Esophagus muscularis mucosa (tissue), 4 donors: Measurements from ENCODE around the gene CLSTN3. TPM values are rescaled to one million over a fixed set of nuclear protein-coding genes. Genes with fewer than 3 reads are reported as not detected.

Experiments
- DNase-seq: peaks from one replicate; pipeline ENCODE4 v3.0.0-alpha.2; 2017; ENCODE audit errors: extremely low spot score
- H3K27ac ChIP-seq, 4 donors: fragments of 200-600 bp; sonication (generic); replicated peaks in 1 of 4; 1 replicate in 3 of 4; 2 replicates in 1 of 4; pipeline ENCODE4 v1.5.1; 2016 to 2019; ENCODE audit warnings: mild to moderate bottlenecking in 1 of 4
- H3K27me3 ChIP-seq, 4 donors: fragments of 200-600 bp; sonication (generic); one replicate each; pipeline versions ENCODE4 v1.5.1 to v1.6.0; 2016 to 2019
- H3K36me3 ChIP-seq, 4 donors: fragments of 200-600 bp; sonication (generic); one replicate each; pipeline ENCODE4 v1.5.1; 2016 to 2019
- H3K4me1 ChIP-seq, 4 donors: fragments of 200-600 bp; sonication (generic); one replicate each; pipeline ENCODE4 v1.5.1; 2016 to 2019
- H3K4me3 ChIP-seq, 4 donors: fragments of 200-600 bp; sonication (generic); 1 replicate in 2 of 4; 2 replicates in 2 of 4; pipeline ENCODE4 v1.5.1; 2016 to 2019; ENCODE audit warnings: mild to moderate bottlenecking in 4 of 4, moderate library complexity in 1 of 4
- H3K9me3 ChIP-seq, 4 donors: fragments of 200-600 bp; sonication (generic); 1 replicate in 3 of 4; 2 replicates in 1 of 4; pipeline ENCODE4 v1.5.1; 2016 to 2019
- CTCF ChIP-seq, 3 experiments: fragments of 200-600 bp in 2 of 3; fragments of 450-650 bp in 1 of 3; sonication (generic) in 2 of 3; IDR thresholded peaks; one replicate each; pipeline ENCODE4 v1.5.1; 2017 to 2019; ENCODE audit warnings: antibody characterized with exemption in 3 of 3, mild to moderate bottlenecking in 2 of 3, moderate library complexity in 1 of 3
- EP300 ChIP-seq: sonication (generic); formaldehyde crosslinking; IDR thresholded peaks from one replicate; pipeline ENCODE4 v1.6.1; 2017; ENCODE audit warnings: antibody characterized with exemption
- POLR2A ChIP-seq: fragments of 450-650 bp; IDR thresholded peaks from one replicate; pipeline ENCODE4 v1.6.1; 2017; ENCODE audit warnings: antibody characterized with exemption, moderate library complexity, mild to moderate bottlenecking, low read depth
- POLR2AphosphoS5 ChIP-seq, 2 donors: sonication (generic); formaldehyde crosslinking; IDR thresholded peaks; one replicate each; pipeline ENCODE4 v1.6.1; 2017; ENCODE audit warnings: antibody characterized with exemption in 2 of 2
- WGBS: methylation state at CpG from one replicate; pipeline ENCODE4 v1.1.5; 2018; 5-methylcytosine and 5-hydroxymethylcytosine counted together
- intact Hi-C: fragments of 100-400 bp; cut with DNase I; formaldehyde crosslinking; loops from one replicate; pipeline ENCODE4 v1.15.1; 2023
- total RNA-seq, 4 donors: library from RNA; depleted of rRNA; stranded (reverse); fragments of >200 nt; gene quantifications; one replicate each; pipeline versions ENCODE4 v1.1.0 to v1.2.1, GENCODE V29; 2016

Gene CLSTN3
- total RNA-seq, 4 donors from 2014 or later = 9.6 to 25.6 (median 19.3) TPM

- no peak for DNase-seq
- intact Hi-C loops = no loop called here
- no peak overlapping the region for H3K27ac ChIP-seq
- TF ChIP-seq CTCF (IDR thresholded peaks at IDR 0.05) = no peak
- no peak for TF ChIP-seq POLR2A
- no peak for TF ChIP-seq EP300
- no peak for TF ChIP-seq POLR2AphosphoS5 (IDR thresholded peaks at IDR 0.05)
- no peaks in the 10 kb centered on the region for H3K9me3 ChIP-seq
- H3K36me3 ChIP-seq = peaks cover 0 to 18% (median 3%) of the 10 kb centered on the region in 4 donors
- H3K4me1 ChIP-seq = peaks cover 7 to 20% (median 12%) of the 10 kb centered on the region in 4 donors
- no peaks in the 10 kb centered on the region for H3K27me3 ChIP-seq
- WGBS = 80% methylated on average over 1 of the region's 5 CpGs
- H3K4me3 ChIP-seq = no peak overlapping the region
These were observed 8.8 kb upstream of the CLSTN3 start for GRCh38 chr12:7121324-7121723.

- peaks cover 0 to 2% (median 0%) of the 10 kb centered on the region in 4 donors for H3K36me3 ChIP-seq
- intact Hi-C loops = no loop called here
- H3K9me3 ChIP-seq = no peaks in the 10 kb centered on the region
- no peak for DNase-seq
- H3K27me3 ChIP-seq = no peaks in the 10 kb centered on the region
- TF ChIP-seq POLR2A (no peak), EP300 (no peak), POLR2AphosphoS5 (IDR thresholded peaks at IDR 0.05) (no peak), CTCF (IDR thresholded peaks at IDR 0.05) (no peak)
- peak overlapping the region in 2 of 4 donors; percentile 7 to 33 for H3K27ac ChIP-seq
- WGBS = 75% methylated on average over 7 of the region's 7 CpGs
- H3K4me1 ChIP-seq = peaks cover 7 to 20% (median 13%) of the 10 kb centered on the region in 4 donors
- no peak overlapping the region for H3K4me3 ChIP-seq
These were observed 7.1 kb upstream of the CLSTN3 start for GRCh38 chr12:7122811-7123769.

DNA sequence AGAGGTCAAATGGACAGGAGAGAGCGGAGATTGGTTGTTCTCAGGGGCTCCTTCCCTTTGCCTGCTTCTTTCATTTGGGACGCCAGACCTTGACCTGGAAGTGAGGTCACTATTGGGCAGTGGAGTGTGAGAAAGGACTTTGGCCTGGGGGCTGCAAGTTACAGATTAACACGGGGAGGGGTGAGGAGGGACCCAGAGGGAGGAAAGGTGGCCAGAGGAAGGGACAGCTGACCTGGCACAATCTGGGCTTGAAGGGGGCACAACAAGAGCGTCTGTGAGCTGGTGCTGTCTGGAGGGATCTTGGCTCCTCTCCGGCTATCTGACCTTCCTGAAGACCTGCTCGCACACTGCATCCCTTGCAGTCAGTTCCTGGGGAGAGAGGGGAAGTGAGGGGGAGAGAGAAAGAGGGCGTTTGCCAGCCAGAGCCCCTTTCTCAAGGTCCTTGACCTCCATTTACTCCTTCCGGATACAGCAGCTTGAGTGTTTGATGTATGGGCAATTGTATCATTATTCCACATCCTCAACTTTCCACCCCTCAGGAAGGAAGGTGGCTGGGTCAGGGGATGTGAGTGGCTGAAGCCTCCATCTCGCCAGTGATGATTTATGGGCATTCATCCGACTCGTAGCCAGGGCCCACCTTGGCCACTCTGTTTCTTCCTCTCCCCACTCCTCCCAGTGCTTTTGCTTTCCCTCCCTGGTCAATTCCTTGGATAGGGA is 6.2 kb upstream of the CLSTN3 start:
- no peaks in the 10 kb centered on the region for H3K9me3 ChIP-seq
- DNase-seq = no peak
- H3K36me3 ChIP-seq = no peaks in the 10 kb centered on the region
- no peaks in the 10 kb centered on the region for H3K27me3 ChIP-seq
- peaks cover 14 to 28% (median 20%) of the 10 kb centered on the region in 4 donors for H3K4me1 ChIP-seq
- intact Hi-C loops = no loop called here
- no peak for TF ChIP-seq CTCF (IDR thresholded peaks at IDR 0.05)
- TF ChIP-seq POLR2A = no peak
- TF ChIP-seq EP300 = no peak
- WGBS = 69% methylated on average over 11 of the region's 11 CpGs
- H3K27ac ChIP-seq = no peak overlapping the region
- H3K4me3 ChIP-seq = no peak overlapping the region

GRCh38 chr12:7125632-7126227 is 4.4 kb upstream of the CLSTN3 start:
- Histone ChIP-seq H3K9me3 (no peaks in the 10 kb centered on the region), H3K27ac (no peak overlapping the region), H3K27me3 (no peaks in the 10 kb centered on the region), H3K36me3 (no peaks in the 10 kb centered on the region), H3K4me1 (peaks cover 30 to 44% (median 36%) of the 10 kb centered on the region in 4 donors), H3K4me3 (no peak overlapping the region)
- intact Hi-C loops = no loop called here
- WGBS = 86% methylated on average over 4 of the region's 4 CpGs
- DNase-seq = no peak
- TF ChIP-seq CTCF (IDR thresholded peaks at IDR 0.05) (no peak), POLR2AphosphoS5 (IDR thresholded peaks at IDR 0.05) (no peak), EP300 (no peak), POLR2A (no peak)
